GM12878 (cell line): ENCODE measurements around the gene SP1. TPM values are rescaled to one million over a fixed set of nuclear protein-coding genes. Genes with fewer than 3 reads are reported as not detected.
"Not testable (repeated sequence)": the region's sequence is repeated elsewhere in the genome, so short reads cannot be mapped to it uniquely, and the experiment has no call there.

Source experiments
- ATAC-seq: fragments of 200-7000 bp; cut with Tn5 transposase; 3 replicates; pipeline ENCODE4 v1.9.1; 2020; ENCODE audit warnings: mild to moderate bottlenecking, moderate library complexity
- BruUV-seq: library from RNA; stranded (reverse); fragments of 400-500 nt; replicated peaks from 2 replicates; lab custom pipeline; 2021; lab: Mats Ljungman, UMichigan
- CTCF ChIA-PET: fragments of 300-600 bp; sonication (Branson Sonifier 250); formaldehyde crosslinking; extraction: SDS; loops from one replicate; lab custom pipeline; 2021; ENCODE audit warnings: inconsistent platforms; lab: Yijun Ruan, JAX
- POLR2A ChIA-PET: fragments of 350-600 bp; formaldehyde crosslinking; extraction: SDS; loops from one replicate; lab custom pipeline; 2021; ENCODE audit warnings: inconsistent platforms; lab: Charles Lee
- RAD21 ChIA-PET: fragments of 300-600 bp; sonication (Branson Sonifier 250); formaldehyde crosslinking; loops from one replicate; lab custom pipeline; 2023; ENCODE audit warnings: antibody characterized with exemption; ENCODE audit not compliant: unreplicated experiment; lab: Charles Lee
- SMC1A ChIA-PET: fragments of 300-600 bp; sonication (Branson Sonifier 250); formaldehyde crosslinking; loops from one replicate; lab custom pipeline; 2023; ENCODE audit not compliant: unreplicated experiment, uncharacterized antibody; lab: Charles Lee
- DNase-seq: peaks from one replicate; pipeline ENCODE4 v3.0.0-alpha.2; 2011; ENCODE audit warnings: low read depth, low spot score
- FAIRE-seq: peaks from 3 replicates; lab custom pipeline; 2011; peaks lifted over from hg19 to GRCh38; lab: Jason Lieb, UNC
- H2AFZ ChIP-seq: 2 replicates; pipeline ENCODE4 v1.6.0; 2011; ENCODE audit warnings: low read depth, low read length, control low read depth; ENCODE audit not compliant: control insufficient read depth
- H3K27ac ChIP-seq: 2 replicates; pipeline ENCODE4 v1.5.1; 2011; ENCODE audit warnings: control low read depth; ENCODE audit not compliant: control insufficient read depth, insufficient read depth
- H3K27me3 ChIP-seq, 2 experiments: replicated peaks in 1 of 2; 2 replicates each; pipeline versions ENCODE4 v1.6.0 to v1.6.1; 2011; ENCODE audit warnings: low read length in 1 of 2; ENCODE audit not compliant: control insufficient read depth in 2 of 2, insufficient read depth in 2 of 2
- H3K36me3 ChIP-seq, 2 experiments: 2 replicates each; pipeline ENCODE4 v1.5.1; 2011; ENCODE audit warnings: low read length in 1 of 2; ENCODE audit not compliant: control insufficient read depth in 2 of 2, insufficient read depth in 2 of 2
- H3K4me1 ChIP-seq: 2 replicates; pipeline ENCODE4 v1.6.1; 2011; ENCODE audit warnings: mild to moderate bottlenecking, low read length, moderate library complexity, mixed read lengths; ENCODE audit not compliant: control insufficient read depth, insufficient read depth
- H3K4me2 ChIP-seq: 2 replicates; pipeline ENCODE4 v1.6.0; 2011; ENCODE audit warnings: control low read depth; ENCODE audit not compliant: control insufficient read depth, insufficient read depth
- H3K4me3 ChIP-seq: fragments of 200-600 bp; sonication (generic); 2 replicates; pipeline ENCODE4 v1.5.1; 2016
- H3K79me2 ChIP-seq: 2 replicates; pipeline ENCODE4 v1.6.0; 2011; ENCODE audit warnings: low read length; ENCODE audit not compliant: control insufficient read depth, insufficient read depth
- H3K9ac ChIP-seq: 2 replicates; pipeline ENCODE4 v1.8.0; 2011; ENCODE audit warnings: low read length, control low read depth, mixed read lengths; ENCODE audit not compliant: control insufficient read depth, insufficient read depth
- H3K9me3 ChIP-seq: replicated peaks from 3 replicates; pipeline ENCODE4 v1.5.1; 2011; ENCODE audit warnings: mild to moderate bottlenecking, low read length; ENCODE audit not compliant: control insufficient read depth, insufficient read depth
- H4K20me1 ChIP-seq: 2 replicates; pipeline ENCODE4 v1.6.0; 2011; ENCODE audit not compliant: control insufficient read depth, insufficient read depth
- WGBS: methylation state at CpG from one replicate; pipeline ENCODE4 v1.1.6; 2016; ENCODE audit warnings: low lambda C conversion rate; ENCODE audit not compliant: insufficient replicate concordance, insufficient coverage; ENCODE audit errors: missing lambda C conversion rate; 5-methylcytosine and 5-hydroxymethylcytosine counted together
- in situ Hi-C: fragments of 300-500 bp; cut with MboI; formaldehyde crosslinking; loops from 9 replicates; pipeline ENCODE4 v1.14.3; 2018; ENCODE audit warnings: mixed read lengths
- intact Hi-C: fragments of 100-400 bp; cut with micrococcal nuclease; formaldehyde crosslinking; loops from one replicate; pipeline ENCODE4 v1.14.2; 2022; ENCODE audit not compliant: unreplicated experiment
- polyA plus RNA-seq, 11 experiments: library from polyadenylated mRNA; depleted of rRNA in 4 of 11; unstranded in 6 of 11; stranded (reverse) in 5 of 11; fragments of >200 nt; fragmentation: Nextera tagmentation in 4 of 11; fragmentation: Illumina TruSeq in 1 of 11; extraction: Ambion mirVana in 4 of 11; extraction: Trizol in 1 of 11; gene quantifications; 1 replicate in 1 of 11; 2 replicates in 10 of 11; pipeline versions ENCODE4 v1.2.1 to v1.2.3, GENCODE V29; 2011 to 2016; ENCODE audit warnings: inconsistent platforms in 2 of 11, missing spikeins in 2 of 11, low read depth in 1 of 11
- total RNA-seq, 4 experiments: library from RNA; depleted of rRNA in 3 of 4; stranded (reverse); fragments of >200 nt in 3 of 4; fragmentation: Illumina TruSeq in 1 of 4; extraction: Trizol in 1 of 4; gene quantifications; 2 replicates each; pipeline versions ENCODE4 v1.2.1 to v1.2.3, GENCODE V29; 2013 to 2021

SP1 gene
- total and polyA plus RNA-seq, 10 of the 15 experiments (the other 5 are each of a cell fraction or from before 2014, with no cell fraction given), result 3.3 to 52.0 (median 25.2) TPM

GRCh38 chr12:53373554-53374133, 6.3 kb upstream of the SP1 start:
- H3K4me2 ChIP-seq, ATAC-seq, in situ Hi-C loops, FAIRE-seq, H3K27me3 ChIP-seq, H4K20me1 ChIP-seq, POLR2A ChIA-PET, H3K36me3 ChIP-seq, intact Hi-C loops, BruUV-seq, H3K9me3 ChIP-seq, H3K4me3 ChIP-seq, H3K79me2 ChIP-seq, H3K9ac ChIP-seq, DNase-seq: not testable (repeated sequence)
- ChIA-PET CTCF (interaction anchor here (0.6 to 1.5 kb wide), 4 partner anchors 22 to 117 kb away, joined by 3 read pairs; partner anchors contain the start of gene AAAS), RAD21 (interaction anchor here (1.1 to 2.5 kb wide), 2 partner anchors 10 to 21 kb away, joined by 3 to 6 read pairs; no protein-coding TSS in a partner anchor), SMC1A (interaction anchor here (0.7 to 1.6 kb wide), 3 partner anchors 9 to 49 kb away, joined by 3 to 5 read pairs (median 4); no protein-coding TSS in a partner anchor)
- H2AFZ ChIP-seq, result peak overlapping the region; percentile 77
- 88% methylated on average over 6 of the region's 6 CpGs for WGBS
- H3K27ac ChIP-seq, result peak overlapping the region; percentile 13; the same call in 1 of the 2 replicates
- H3K4me1 ChIP-seq, result peaks cover 17% of the 10 kb centered on the region

DNA sequence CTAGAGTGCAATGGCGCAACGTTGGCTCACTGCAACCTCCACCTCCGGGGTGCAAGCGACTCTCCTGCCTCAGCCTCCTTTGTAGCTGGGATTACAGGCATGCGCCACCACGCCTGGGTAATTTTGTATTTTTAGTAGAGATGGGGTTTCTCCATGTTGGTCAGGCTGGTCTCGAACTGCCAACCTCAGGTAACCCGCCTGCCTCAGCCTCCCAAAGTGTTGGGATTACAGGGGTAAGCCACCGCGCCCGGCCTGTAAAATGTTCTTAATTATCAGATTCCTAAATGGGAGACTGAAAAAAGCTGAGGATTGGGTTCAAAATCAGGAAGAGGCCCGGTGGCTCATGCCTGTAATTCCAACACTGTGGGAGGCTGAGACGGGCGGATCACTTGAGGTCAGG, 5.7 kb upstream of the SP1 start:
- BruUV-seq, result not testable (repeated sequence)
- SMC1A ChIA-PET, result interaction anchor here (0.7 to 1.6 kb wide), 3 partner anchors 9 to 51 kb away, joined by 3 to 5 read pairs (median 4); no protein-coding TSS in a partner anchor

More for the DNA sequence above, 5.7 kb upstream of the SP1 start:
- H3K79me2 ChIP-seq, H2AFZ ChIP-seq, intact Hi-C loops, in situ Hi-C loops, ATAC-seq, H3K27me3 ChIP-seq, POLR2A ChIA-PET, H4K20me1 ChIP-seq, H3K27ac ChIP-seq, DNase-seq, H3K36me3 ChIP-seq, H3K4me3 ChIP-seq, H3K9ac ChIP-seq, H3K4me2 ChIP-seq, H3K9me3 ChIP-seq, FAIRE-seq: not testable (repeated sequence)
- CTCF ChIA-PET, result interaction anchor here (0.7 to 1.1 kb wide), 4 partner anchors 20 to 54 kb away, joined by 3 read pairs; no protein-coding TSS in a partner anchor
- 90% methylated on average over 14 of the region's 14 CpGs for WGBS
- peaks cover 21% of the 10 kb centered on the region for H3K4me1 ChIP-seq
- RAD21 ChIA-PET, result interaction anchor here (1.1 to 2.5 kb wide), 2 partner anchors 9 to 22 kb away, joined by 3 to 6 read pairs; no protein-coding TSS in a partner anchor
